Activated CD8-positive, alpha-beta memory T cell treated with anti-CD3 and anti-CD28 coated beads, Interleukin-2, amount 50 U/mL, for 1 hour (primary cell): ENCODE measurements around the gene GADL1.

ENCODE experiments used
- DNase-seq: peaks from one replicate; pipeline ENCODE4 v3.0.0-alpha.2; 2020; ENCODE audit errors: extremely low read depth

GADL1 gene

DNA sequence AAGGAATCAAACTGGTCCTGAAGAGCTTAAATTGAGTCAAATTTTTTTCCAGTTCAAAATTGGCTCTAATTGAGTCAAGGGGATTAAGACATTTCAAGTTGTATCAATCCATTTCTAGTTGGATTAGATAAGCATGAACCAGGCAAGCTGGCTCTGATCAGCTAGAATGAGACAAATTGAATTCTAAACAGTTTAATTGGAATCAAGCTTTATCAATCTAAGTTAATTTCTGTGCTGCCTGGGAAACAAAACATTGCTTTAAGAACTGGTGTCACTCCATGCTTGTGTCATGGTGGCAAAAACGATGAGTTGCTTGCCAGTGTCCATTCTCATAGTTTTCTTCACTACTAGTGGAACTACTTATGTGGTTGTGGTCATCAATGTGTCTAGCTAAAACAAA, 171.2 kb downstream of the GADL1 start:
- no peak for DNase-seq

DNA sequence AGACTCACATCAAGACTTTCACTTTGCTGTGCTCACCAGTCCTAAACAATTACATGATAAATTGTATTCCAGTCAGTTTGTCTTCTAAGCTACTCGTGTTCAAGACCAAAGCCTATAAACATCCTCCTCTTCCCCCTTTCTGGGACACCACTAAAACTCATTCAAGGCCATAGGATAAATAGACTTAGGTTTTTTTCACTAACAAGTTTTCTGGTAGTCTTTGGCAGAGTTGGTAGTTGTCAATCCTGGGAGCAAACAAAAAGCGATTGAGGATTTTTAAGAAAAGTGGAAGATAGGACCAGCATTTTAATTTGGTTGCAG, 173.2 kb downstream of the GADL1 start:
- no peak for DNase-seq

DNA sequence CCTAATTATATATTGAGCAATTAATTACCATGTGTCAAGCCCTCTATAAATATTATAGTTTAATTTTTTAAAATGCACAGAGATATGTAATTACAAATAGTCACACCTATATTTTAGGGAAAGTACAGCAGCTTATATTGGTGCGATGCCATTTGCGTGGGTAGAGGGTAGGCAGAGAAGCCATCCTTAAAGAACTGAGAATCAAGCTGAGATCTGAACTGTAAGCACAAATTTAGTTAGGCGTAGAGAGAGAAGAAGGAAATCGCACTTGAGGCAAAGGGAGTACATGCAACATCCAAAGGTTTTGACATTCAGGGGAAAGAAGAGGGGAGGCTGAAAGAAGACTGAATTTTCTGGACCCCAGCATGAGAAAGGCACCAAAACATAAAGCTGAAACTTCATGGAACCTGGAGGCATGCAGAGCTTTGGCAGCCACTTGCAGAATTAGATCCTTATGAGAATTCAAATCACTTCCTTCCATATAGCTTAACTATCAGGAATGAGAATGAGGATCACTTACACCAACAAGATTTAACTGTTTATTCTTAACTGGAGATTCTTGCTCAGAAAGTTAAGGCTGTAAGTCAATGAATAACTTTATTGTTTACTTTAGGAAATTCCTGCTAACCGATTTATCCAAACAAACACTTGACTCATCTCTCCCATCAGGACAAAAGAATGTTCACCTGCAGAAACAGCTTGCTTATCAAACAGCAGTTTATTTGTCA, 173.7 kb downstream of the GADL1 start:
- DNase-seq: no peak

DNA sequence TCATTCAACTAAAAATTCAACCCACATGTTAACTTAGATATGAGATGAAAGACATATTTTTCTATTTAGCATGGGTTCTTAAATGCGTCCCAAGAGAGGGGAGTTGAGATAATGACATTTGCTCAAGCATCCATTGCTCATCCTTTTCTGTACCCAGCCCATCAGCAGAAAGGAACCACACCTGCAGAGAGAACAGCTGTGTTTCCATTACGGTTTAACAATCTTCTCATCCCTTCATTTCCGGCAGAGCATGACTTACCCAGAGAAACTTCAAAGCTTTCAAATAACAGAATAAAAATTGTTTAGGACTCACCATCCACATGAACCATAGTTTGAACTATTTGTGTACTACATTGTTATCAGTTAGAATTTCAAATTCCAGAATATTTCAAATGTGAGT, 174.9 kb downstream of the GADL1 start:
- no peak for DNase-seq

DNA sequence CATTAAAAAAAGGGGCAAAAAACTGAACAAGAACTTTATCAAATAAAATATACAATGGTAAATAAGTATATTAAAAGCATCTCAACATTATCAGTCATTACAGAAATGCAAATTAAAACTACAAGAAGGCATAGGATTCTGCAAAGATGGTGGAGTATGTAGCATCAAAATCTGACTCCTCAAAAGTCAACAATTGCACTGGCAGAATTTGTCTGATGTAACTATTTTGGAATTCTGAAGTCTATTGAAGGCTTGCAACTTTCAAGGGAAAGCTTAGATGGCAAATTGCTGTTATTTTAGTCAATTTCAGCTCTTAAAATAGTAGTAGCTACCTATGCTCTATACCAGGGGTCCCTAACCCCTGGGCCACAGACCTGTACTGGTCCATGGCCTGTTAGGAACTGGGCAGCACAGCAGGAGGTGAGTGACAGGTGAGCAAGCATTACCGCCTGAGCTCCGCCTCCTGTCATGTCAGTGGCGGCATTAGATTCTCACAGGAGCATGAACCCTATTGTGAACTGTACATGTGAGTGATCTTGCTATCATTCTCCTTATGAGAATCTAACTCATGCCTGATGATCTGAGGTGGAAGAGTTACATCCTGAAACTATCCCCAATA, 180.5 kb downstream of the GADL1 start:
- no peak for DNase-seq

DNA sequence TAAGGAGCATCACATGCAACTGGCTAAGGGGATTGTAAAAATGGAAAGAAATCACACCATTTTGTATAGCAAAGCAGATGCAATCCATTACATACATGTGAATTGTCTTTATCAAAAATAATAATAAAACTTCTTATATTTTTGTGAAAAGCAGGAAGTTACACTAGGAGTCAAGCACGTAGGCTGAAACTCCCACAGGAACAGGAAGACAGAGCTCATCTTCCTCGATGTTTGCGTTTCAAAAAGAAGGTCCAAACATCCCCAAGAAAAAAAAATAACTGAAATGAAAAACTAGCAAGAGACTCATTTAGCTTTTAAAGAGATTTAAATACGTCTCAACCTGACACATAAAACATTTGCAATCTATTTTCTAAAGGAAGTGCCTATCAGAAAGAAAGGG, 181.5 kb downstream of the GADL1 start:
- no peak for DNase-seq

DNA sequence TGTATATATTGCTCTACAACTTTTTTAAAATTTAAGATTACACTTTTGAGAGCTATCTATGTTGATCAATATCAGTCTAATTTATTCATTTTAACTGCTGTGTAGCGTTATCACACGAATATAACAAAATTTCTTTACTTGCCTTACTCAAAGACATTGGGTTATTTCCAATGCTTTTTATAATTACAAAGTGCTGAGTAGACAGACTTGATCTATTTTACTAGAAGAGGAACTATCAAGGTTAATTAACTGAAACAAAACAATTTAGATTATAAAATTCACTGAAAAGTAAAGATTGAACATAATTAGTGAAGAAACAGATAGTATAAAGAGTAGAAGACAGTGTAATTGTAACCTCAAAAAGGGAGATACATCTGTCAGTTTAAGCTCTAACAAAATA, 182.6 kb downstream of the GADL1 start:
- DNase-seq: no peak

DNA sequence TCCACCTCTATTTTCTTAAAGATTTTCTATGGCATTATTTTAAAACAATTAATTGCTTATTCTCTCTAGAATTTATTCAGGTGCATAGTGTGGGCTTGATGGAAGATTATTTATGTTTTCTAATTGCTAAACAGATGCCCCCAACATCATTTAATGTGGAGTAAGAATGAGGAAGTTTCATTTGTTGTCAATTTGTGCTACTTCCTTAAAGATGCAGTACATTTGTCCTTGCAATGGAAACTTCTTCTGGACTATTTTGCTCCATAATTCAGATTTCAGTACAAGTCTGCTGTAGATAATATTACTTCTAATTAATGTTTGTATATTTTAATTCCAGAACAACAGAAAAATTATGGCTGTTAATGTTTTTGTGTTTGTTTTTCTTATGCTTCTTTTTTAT, 183.3 kb downstream of the GADL1 start:
- no peak for DNase-seq

DNA sequence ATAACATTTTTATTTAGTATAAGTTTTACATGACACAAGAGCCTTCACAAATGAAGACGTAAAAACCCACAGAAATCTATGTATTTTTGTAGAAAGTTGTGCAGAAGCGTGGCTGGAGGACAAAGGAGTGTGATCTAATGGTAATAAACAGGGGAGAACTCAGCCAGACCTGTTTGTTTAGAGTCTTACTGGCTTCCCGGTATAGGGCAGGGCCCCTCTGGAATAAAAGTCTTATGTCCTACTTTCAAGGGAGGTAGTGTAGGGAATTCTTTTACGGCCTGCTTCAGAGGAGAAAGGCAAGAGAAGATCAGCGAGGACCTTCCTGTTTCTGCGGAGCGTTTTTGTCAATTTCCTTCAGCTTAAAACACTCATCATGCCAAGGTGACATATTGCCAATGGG, 184.4 kb downstream of the GADL1 start:
- DNase-seq: no peak

DNA sequence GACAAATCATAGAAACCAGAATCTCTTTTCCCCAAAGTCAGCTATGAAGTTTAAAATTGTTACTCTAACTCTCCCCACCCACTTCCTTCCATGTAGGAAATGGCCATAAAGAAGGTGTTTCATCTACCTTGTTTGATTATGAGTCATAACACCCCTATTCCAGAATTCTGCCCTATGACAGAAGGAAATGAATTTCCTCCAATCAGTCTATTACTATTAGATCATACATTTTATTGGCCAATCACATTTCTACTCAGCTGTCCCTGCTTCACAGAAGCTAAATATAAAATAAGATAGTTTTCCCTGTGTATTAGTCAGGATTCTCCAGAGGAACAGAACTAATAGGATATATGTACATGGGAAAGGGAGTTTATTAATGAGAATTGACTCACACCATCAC, 186.0 kb downstream of the GADL1 start:
- no peak for DNase-seq

DNA sequence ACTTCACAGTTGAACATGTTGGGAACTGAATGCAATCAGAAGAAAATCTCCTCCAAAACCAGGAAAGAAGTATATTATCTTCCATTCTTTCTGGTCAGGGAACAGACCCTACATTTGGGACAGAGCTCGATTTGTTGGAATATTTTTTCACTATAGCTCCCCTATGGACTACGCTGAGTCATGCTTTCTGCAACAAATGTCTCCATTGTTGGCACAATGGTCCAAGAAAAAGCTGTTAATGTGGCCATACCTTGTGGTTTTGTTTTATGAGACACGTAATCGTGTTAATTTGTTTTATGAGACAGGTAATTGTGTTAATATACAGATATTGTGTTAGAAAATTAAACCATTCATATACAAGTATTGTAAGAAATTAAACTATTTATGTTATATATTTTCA, 186.6 kb downstream of the GADL1 start:
- no peak for DNase-seq

DNA sequence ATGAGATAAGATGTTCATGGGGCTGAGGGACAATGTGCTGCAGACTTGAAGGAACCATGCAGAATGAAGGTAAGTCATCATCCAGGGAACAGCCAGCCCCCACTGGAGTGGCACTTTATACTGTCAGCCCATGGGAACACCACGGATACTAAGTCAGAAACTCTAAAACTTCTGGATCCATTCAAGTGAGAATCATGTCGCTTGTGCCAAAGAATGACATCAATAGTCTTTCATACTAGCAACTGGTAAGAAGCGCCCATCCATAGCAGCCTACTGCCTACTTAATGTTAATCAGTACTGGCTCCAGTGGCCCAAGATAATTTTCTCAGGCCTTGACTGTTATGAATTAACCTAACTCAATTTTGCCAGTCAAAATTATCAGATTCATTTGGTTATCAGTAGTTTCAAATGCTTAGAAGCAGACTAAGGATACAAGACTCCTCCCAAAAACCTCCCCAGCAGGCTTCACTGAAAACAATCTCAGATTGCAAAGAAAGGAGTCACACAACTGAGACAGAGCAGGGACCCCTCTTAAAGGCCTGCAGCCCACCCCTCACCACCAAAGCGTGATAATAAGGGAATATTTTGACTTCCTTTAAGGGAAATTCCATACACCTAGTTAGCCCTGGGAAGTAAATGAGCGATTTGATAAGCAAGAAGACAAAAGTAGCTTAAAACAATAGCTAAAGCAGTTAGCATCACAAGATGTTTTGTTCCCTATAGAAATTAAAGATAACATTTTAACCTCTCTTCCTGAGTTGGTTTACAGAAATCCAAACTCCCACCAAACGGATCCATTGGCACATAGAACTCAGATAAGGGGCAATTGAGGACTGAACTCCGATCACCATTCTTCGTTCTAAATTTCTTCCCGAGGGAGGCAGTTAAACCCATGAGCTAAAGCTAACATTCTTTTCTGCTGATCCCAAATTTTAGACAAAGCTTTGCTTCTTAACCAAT, 189.2 kb downstream of the GADL1 start:
- DNase-seq: no peak

DNA sequence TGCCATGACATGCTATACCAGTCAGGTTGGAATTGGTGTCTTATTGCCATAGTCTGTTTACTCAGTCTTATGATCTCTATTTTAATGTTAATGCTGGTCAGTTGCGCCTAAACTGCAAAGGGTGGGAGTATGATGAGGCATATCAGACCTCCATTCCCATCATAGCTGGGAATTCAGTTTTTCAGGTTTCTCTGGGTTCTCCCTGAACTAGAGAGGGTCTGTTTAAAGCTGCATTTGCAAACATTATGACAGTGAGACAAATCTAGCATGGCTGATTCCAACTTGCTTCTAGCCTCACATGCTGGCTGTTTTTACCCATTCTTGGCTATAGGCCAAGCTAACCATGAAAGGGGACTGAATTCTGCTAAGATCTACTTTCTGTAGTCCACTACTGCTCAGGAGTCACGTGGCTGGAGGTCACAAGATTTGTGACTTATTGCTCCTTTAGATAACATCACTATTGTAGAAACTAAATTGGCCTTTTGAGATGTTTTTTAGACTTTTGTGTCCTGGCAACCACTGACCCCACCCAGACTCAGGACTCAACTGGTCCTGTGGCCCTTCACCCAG, 191.5 kb downstream of the GADL1 start:
- DNase-seq: no peak

DNA sequence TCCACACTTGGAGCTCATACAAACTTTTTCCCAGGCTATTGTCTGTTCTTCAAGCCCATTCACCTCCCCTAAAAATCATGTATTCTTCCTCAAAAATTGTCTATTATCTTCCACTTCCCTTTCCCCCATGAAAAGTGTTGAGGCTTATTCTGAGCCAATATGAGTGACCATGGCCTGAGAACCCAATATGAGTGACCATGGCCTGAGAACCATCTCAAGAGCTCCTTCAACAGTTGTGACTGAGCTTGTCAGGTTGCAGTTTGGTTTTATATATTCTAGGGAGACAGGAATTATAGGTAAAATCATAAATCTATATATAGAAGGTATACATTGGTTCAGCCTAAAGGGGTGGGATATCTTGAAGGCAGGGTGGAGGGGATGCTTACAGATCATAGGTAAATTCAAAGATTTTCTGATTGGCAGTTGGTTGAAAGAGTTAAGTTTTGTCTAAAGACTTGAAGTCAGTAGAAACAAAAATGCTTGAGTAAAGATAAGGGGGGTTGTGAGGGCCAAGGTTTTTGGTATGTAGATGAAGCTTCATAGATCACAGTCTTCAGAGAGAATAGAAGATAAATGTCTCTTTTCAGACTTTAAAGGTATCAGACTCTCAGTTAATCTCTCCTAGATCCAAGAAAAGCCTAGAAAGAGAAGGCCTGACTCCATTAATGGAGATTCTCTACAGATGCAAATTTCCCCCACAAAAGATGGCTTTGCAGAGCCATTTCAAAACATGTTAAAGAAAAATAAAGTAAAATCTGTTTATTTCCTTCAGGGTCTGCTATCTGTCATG, 192.2 kb downstream of the GADL1 start:
- no peak for DNase-seq

DNA sequence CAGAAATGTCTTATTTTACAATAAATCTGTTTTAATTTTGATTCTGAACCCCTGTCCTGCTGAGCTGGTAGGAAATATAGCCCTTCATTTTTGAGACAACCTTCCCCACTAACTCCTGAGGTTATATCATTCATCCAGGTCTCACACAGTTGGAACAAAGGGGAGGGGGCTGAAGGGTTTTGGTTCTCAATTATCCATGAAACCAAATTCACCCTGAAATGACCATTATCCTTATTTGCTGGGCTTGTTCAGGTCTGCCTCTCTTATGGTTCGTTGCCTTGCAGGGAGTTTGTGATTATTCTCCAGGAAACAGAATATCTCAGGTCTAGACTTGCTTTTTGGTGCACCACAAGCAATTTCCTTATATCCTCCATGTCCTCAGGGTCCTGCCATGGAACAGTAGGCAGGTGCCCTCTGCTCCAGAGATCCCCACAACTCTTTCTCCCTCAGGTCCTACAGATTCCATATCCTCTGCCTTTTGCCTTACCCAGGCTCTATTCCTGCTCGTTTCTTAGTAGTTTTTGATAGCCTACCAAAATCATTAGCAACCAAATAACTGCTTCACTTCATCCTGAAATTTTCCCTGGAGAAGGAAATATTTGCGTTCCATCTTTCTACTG, 193.6 kb downstream of the GADL1 start:
- DNase-seq: no peak

DNA sequence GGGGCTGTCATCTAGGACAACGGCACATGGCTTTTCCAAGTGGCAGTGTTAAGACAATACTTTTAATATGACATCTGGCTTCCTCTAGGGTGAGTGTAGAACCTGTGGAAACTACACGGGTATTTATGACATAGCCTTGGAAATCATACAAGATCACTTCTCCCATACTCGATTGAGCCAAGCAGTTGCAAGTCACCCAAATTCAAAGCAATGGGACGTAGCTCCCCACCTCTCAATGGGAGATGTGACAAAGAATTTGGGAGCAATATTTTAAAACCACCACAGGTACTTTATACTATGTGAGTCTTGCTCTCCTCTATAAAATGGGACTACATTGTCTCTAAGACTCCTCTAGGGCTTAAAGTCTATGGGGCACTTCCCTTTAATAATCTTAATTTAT, 194.5 kb downstream of the GADL1 start:
- no peak for DNase-seq

DNA sequence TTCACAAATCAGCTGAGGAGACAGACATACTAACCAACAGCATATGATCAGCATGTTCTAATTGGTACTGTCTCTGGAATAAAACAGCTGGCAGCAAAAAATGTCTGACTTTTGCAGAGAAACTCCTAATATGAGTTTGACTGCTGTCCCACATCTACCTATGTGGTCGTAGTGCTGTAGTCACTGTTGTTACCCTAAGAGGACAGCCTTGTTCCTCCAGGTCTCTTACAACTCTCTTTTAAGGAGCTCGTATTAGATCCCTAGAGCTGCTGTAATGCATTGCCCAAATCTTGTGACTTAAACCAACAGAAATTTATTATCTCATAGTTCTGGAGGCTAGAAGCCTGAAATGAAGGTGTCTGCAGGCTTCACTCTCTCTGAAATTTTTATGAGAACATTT, 195.9 kb downstream of the GADL1 start:
- DNase-seq: no peak

DNA sequence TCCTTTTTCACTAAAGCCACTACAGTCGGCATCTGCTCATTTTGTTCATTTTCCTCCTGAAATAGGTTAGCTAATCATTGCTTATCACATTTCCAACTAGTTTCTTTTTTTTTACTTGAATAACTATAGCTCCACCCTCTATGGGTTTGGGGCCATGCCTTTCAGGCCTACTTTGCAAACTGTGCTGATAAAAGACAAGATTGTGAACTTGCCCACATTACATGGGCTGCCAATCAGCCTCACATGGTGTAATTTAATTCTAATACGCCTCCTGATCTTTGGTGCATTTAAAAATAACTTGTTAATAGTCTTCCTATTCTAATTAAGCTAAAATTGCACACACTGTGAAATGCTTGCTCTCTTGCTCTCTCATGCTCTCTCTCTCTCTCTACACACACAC, 197.6 kb downstream of the GADL1 start:
- no peak for DNase-seq

DNA sequence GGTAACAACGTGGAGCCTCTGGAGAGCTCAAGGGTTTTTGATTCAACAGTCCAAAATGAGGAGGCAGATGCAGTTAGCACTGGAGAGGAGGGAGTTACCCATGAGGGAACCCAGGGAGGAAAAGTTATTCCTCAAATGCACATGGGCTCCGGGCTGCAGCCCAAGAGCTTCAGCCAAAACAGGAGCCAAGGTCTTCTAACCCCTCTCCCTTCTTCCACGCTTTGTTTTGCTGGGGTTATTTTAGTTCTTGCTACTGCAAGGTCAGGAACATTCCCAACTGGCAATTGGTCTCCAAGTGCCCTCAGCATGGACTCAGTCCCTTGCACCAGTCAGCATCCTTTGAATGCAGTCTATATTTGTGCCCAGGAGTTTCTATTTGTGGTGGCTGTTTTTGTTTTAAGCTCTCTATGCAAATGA, 198.1 kb downstream of the GADL1 start:
- DNase-seq: no peak

DNA sequence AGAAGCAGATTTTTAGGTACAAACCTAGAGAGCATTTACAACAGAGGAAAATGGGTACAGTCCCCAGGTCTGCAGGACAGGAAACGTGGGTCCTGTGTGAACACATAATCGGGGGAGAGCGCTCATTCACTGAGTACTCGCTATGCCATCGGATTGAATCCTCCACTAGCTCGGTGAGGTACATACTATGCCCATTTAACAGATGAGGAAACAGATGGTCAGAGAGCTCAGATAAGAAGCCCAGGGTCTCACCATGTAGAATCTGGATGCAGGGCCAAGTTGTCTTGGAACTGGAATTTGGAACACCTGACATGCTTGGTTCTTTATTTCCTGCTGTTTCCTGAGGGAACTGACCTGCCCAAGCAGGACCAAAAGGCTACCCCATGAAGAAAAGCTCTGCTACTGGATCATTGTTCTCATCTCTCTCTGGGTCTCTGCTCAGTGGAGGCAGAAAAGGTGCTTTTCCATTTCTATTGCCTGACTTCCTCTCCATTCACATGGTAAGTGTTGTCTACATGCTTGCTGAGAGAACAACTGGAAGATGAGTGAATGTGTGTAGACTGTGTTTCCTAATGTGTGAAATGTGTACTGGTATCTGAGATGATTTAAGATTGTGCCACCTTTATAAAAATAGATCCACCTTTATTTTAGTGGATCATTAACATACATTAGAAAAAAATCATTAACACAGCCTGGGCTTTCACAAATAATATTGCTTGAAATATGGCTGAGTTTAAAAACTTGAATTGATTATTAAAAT, 199.0 kb downstream of the GADL1 start:
- DNase-seq: no peak

DNA sequence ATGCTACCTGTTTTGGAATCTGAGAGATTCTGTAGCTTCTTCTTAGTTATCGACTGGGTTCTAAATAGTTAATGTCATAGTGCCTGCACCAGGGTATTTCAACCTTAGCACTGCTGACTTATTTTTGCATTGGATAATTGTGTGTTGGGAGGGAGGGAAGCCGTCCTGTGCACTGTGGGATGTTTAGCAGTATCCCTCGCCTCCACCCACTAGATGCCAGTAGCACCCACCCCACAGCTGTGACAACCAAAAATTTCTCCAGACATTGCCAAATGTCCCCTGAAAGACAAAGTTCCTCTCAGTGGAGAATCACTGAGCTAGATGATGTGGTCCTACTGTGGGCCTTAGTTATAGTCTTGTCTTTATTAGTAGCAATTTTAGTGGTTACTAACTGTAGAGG, 199.8 kb downstream of the GADL1 start:
- DNase-seq: no peak
